HCT116 (cell line): Measurements from ENCODE around the gene NHSL1. TPM values are rescaled to one million over a fixed set of nuclear protein-coding genes. Genes with fewer than 3 reads are reported as not detected.

ENCODE experiments used
- ATAC-seq: fragments of 200-7000 bp; cut with Tn5 transposase; 2 replicates; pipeline ENCODE4 v1.9.1; 2020; ENCODE audit warnings: mild to moderate bottlenecking, moderate library complexity
- BruUV-seq: library from RNA; stranded (reverse); fragments of 400-500 nt; replicated peaks from 2 replicates; lab custom pipeline; 2021; lab: Mats Ljungman, UMichigan
- CTCF ChIA-PET: fragments of 300-600 bp; sonication (Branson Sonifier 250); formaldehyde crosslinking; loops from one replicate; lab custom pipeline; 2021; ENCODE audit warnings: antibody characterized with exemption; lab: Charles Lee
- POLR2A ChIA-PET: fragments of 300-600, 350-600 bp; sonication (Branson Sonifier 250); formaldehyde crosslinking; loops from one replicate; lab custom pipeline; 2021; ENCODE audit warnings: antibody characterized with exemption; lab: Charles Lee
- RAD21 ChIA-PET, 2 experiments: fragments of 300-600 bp; sonication (Branson Sonifier 250); formaldehyde crosslinking; loops; one replicate each; lab custom pipeline; 2023; ENCODE audit warnings: low total read pairs in 2 of 2; ENCODE audit not compliant: uncharacterized antibody in 2 of 2, unreplicated experiment in 2 of 2, low non-redundant PET in 1 of 2; lab: Charles Lee
- DNase-seq: peaks from one replicate; pipeline ENCODE4 v3.0.0-alpha.2; 2010; ENCODE audit warnings: low read depth, low spot score
- H2AFZ ChIP-seq: fragments of 200-600 bp; shearing (Covaris generic), sonication (generic); 2 replicates; pipeline ENCODE4 v1.6.1; 2017; ENCODE audit warnings: low read depth, mixed run types, mixed read lengths, antibody characterized with exemption, low read length; ENCODE audit not compliant: poor library complexity, severe bottlenecking
- H3K27ac ChIP-seq: 2 replicates; pipeline ENCODE4 v1.5.1; 2012; ENCODE audit warnings: low read depth, low read length
- H3K27me3 ChIP-seq: fragments of 200-600 bp; sonication (generic); 2 replicates; pipeline ENCODE4 v1.6.1; 2016; ENCODE audit warnings: mixed run types, low read length, mixed read lengths; ENCODE audit not compliant: insufficient read depth
- H3K36me3 ChIP-seq, 2 experiments: fragments of 200-500 bp in 1 of 2; fragments of 200-600 bp in 1 of 2; sonication (Bioruptor generic) in 1 of 2; sonication (generic) in 1 of 2; 2 replicates each; pipeline versions ENCODE4 v1.5.1 to v1.6.1; 2014 to 2016; ENCODE audit warnings: low read length in 2 of 2, inconsistent platforms in 1 of 2, mixed read lengths in 1 of 2, mixed run types in 1 of 2; ENCODE audit not compliant: insufficient read depth in 2 of 2, control insufficient read depth in 1 of 2
- H3K4me1 ChIP-seq, 2 experiments: fragments of 200-600 bp in 1 of 2; sonication (generic) in 1 of 2; 2 replicates each; pipeline versions ENCODE4 v1.5.1 to v1.6.1; 2012 to 2017; ENCODE audit warnings: low read length in 2 of 2, inconsistent platforms in 1 of 2, mild to moderate bottlenecking in 1 of 2, mixed read lengths in 1 of 2, mixed run types in 1 of 2, moderate library complexity in 1 of 2; ENCODE audit not compliant: insufficient read depth in 2 of 2, control insufficient read depth in 1 of 2
- H3K4me2 ChIP-seq: fragments of 200-600 bp; sonication (generic); 2 replicates; pipeline ENCODE4 v1.6.1; 2017; ENCODE audit warnings: mixed run types, low read length, mixed read lengths
- H3K4me3 ChIP-seq, 2 experiments: fragments of 200-600 bp in 1 of 2; sonication (generic) in 1 of 2; replicated peaks in 1 of 2; 2 replicates each; pipeline ENCODE4 v1.5.1; 2011 to 2016; ENCODE audit warnings: low read length in 2 of 2, control low read depth in 1 of 2, low read depth in 1 of 2, mild to moderate bottlenecking in 1 of 2, mixed read lengths in 1 of 2, mixed run types in 1 of 2
- H3K79me2 ChIP-seq: fragments of 200-600 bp; sonication (generic); 2 replicates; pipeline ENCODE4 v1.6.1; 2017; ENCODE audit warnings: mild to moderate bottlenecking, mixed run types, low read length, moderate library complexity, mixed read lengths; ENCODE audit not compliant: insufficient read depth
- H3K9ac ChIP-seq: fragments of 200-600 bp; sonication (generic); 2 replicates; pipeline ENCODE4 v1.6.1; 2016; ENCODE audit warnings: low read length, mixed read lengths
- H3K9me2 ChIP-seq: fragments of 200-600 bp; sonication (generic), shearing (Covaris generic); 2 replicates; pipeline ENCODE4 v1.6.1; 2017; ENCODE audit warnings: mixed run types, mild to moderate bottlenecking, moderate library complexity; ENCODE audit not compliant: insufficient read depth
- H3K9me3 ChIP-seq, 2 experiments: fragments of 200-500 bp in 1 of 2; fragments of 200-600 bp in 1 of 2; sonication (Bioruptor generic) in 1 of 2; sonication (generic) in 1 of 2; 2 replicates each; pipeline ENCODE4 v1.6.1; 2014 to 2017; ENCODE audit warnings: low read length in 2 of 2, mixed read lengths in 2 of 2, inconsistent platforms in 1 of 2, low read depth in 1 of 2, mild to moderate bottlenecking in 1 of 2, mixed run types in 1 of 2, moderate library complexity in 1 of 2; ENCODE audit not compliant: control insufficient read depth in 1 of 2, insufficient read depth in 1 of 2
- H4K20me1 ChIP-seq: fragments of 200-600 bp; sonication (generic), shearing (Covaris generic); 2 replicates; pipeline ENCODE4 v1.6.1; 2017; ENCODE audit warnings: mixed run types, mild to moderate bottlenecking, moderate library complexity; ENCODE audit not compliant: insufficient read depth
- ATF3 ChIP-seq: IDR thresholded peaks from 2 replicates; pipeline ENCODE4 v1.6.1; 2012
- CTCF ChIP-seq, 3 experiments: fragments of 200-600 bp in 1 of 3; sonication (generic) in 1 of 3; IDR thresholded peaks in 2 of 3; conservative IDR thresholded peaks in 1 of 3; 2 replicates each; pipeline ENCODE4 v1.5.1; 2012 to 2017; ENCODE audit warnings: low read depth in 2 of 3, low read length in 2 of 3, antibody characterized with exemption in 1 of 3, borderline replicate concordance in 1 of 3, control low read depth in 1 of 3, mild to moderate bottlenecking in 1 of 3, mixed read lengths in 1 of 3, mixed run types in 1 of 3, moderate library complexity in 1 of 3; ENCODE audit not compliant: insufficient read depth in 1 of 3
- EGR1 ChIP-seq: IDR thresholded peaks from 2 replicates; pipeline ENCODE4 v1.6.1; 2012; ENCODE audit warnings: low read depth
- ELF1 ChIP-seq: IDR thresholded peaks from 2 replicates; pipeline ENCODE4 v1.6.1; 2012; ENCODE audit warnings: low read depth, borderline replicate concordance
- EZH2phosphoT487 ChIP-seq: fragments of 200-600 bp; IDR thresholded peaks from 2 replicates; pipeline ENCODE4 v1.6.1; 2018; ENCODE audit warnings: antibody characterized with exemption, borderline replicate concordance
- MAX ChIP-seq: IDR thresholded peaks from 2 replicates; pipeline ENCODE4 v1.6.1; 2012
- RAD21 ChIP-seq: IDR thresholded peaks from 2 replicates; pipeline ENCODE4 v1.6.1; 2012; ENCODE audit warnings: low read depth, mild to moderate bottlenecking
- REST ChIP-seq: IDR thresholded peaks from 2 replicates; pipeline ENCODE4 v1.6.1; 2012; ENCODE audit warnings: low read depth
- SRF ChIP-seq: IDR thresholded peaks from 2 replicates; pipeline ENCODE4 v1.6.1; 2012; ENCODE audit warnings: low read depth
- TCF7L2 ChIP-seq: IDR thresholded peaks from 2 replicates; pipeline ENCODE4 v1.7.0; 2011; ENCODE audit warnings: borderline replicate concordance, inconsistent platforms; ENCODE audit not compliant: insufficient read depth, insufficient read length; ENCODE audit errors: extremely low read depth
- YY1 ChIP-seq: IDR thresholded peaks from 2 replicates; pipeline ENCODE4 v1.6.1; 2011; ENCODE audit warnings: low read length, low read depth, moderate library complexity, mild to moderate bottlenecking; ENCODE audit not compliant: insufficient replicate concordance; ENCODE audit errors: extremely low read depth
- ZNF274 ChIP-seq: fragments of 200-500 bp; sonication (Bioruptor generic); IDR thresholded peaks from 2 replicates; pipeline ENCODE4 v1.6.1; 2014; ENCODE audit warnings: mild to moderate bottlenecking, low read depth, low read length, inconsistent platforms
- intact Hi-C: fragments of 100-400 bp; cut with micrococcal nuclease; formaldehyde crosslinking; loops from 2 replicates; pipeline ENCODE4 v1.10.0; 2022
- total RNA-seq: library from RNA; stranded (reverse); gene quantifications from one replicate; pipeline ENCODE4 v1.2.1, GENCODE V29; 2021; ENCODE audit not compliant: unreplicated experiment

Gene NHSL1
- total RNA-seq, 1 experiment from 2014 or later: 15.4 TPM

DNA sequence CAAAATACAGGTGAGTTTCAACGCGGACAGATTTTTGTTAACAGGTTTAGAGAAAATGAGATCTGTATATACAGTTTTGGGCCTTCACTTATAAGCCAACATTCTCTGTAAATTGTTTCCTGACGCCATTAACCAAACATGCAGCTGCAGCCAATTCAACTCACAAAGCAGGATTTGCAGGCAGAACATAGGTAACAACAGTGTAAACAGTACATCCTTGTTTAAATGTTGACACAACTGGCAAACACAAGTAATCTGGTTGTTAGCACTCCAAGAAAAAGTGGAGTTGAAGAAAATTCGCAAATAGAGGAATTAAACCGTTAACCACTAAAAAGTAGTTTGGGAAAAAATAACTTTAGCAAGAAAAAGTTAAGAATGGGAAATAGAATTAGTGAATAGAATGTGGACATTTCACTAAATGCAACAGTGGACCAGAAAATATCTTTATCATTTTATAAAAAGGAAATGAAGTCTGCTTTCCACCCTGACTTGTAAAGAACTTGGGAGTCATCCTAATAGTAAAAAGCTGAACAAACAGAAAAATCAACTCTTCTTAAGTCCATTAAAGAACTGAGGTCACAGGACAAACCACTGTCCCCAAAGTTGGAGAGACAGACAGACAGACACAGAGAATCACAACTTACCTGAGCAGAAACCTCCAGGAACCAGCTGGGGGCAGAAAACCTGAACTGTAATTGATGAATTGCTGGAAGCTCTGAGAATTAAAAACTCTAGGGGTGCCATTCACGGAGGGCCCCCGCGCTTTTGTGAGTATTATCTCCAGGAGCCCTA, 111.5 kb downstream of the NHSL1 start:
- DNase-seq: no peak
- Histone ChIP-seq H3K27ac (no peak overlapping the region), H3K79me2 (no peaks in the 10 kb centered on the region), H4K20me1 (no peaks in the 10 kb centered on the region), H3K9me2 (no peaks in the 10 kb centered on the region)
- TF ChIP-seq ATF3 (no peak), ZNF274 (no peak), EGR1 (no peak), SRF (no peak)
- TF ChIP-seq, all 23 proteins: peak for 0
- H3K9me3 ChIP-seq: no peaks in the 10 kb centered on the region
- H3K4me2 ChIP-seq: no peak overlapping the region
- no TSS peak for BruUV-seq
- H3K9ac ChIP-seq: no peak overlapping the region
- ChIA-PET CTCF (interaction anchor here (1.0 kb wide), 1 partner anchor 16 kb away, joined by 3 read pairs; the partner anchor contains the start of gene HEBP2), POLR2A (no interaction called here), RAD21 (no interaction called here)
- H3K36me3 ChIP-seq: no peaks in the 10 kb centered on the region
- H2AFZ ChIP-seq: peak overlapping the region; percentile 45
- peaks cover 0 to 5% of the 10 kb centered on the region in 2 experiments; a peak in 1 of 4 replicates for H3K4me1 ChIP-seq
- no peak for ATAC-seq
- intact Hi-C loops: no loop called here
- no peaks in the 10 kb centered on the region for H3K27me3 ChIP-seq
- no peak overlapping the region for H3K4me3 ChIP-seq

GRCh38 chr6:138386897-138387296, 112.4 kb downstream of the NHSL1 start:
- CTCF ChIA-PET: no interaction called here
- H3K4me2 ChIP-seq: no peak overlapping the region
- TF ChIP-seq SRF (no peak), CTCF (IDR thresholded peaks at IDR 0.05 in 2 of 3, conservative IDR thresholded peaks at IDR 0.05 in 1 of 3; ENCODE audit: borderline replicate concordance in 1 of 3, insufficient read depth in 1 of 3, low read depth in 2 of 3, low read length in 2 of 3) (no peak), EZH2phosphoT487 (no peak), EGR1 (no peak), REST (no peak), MAX (no peak), RAD21 (no peak), ELF1 (no peak), YY1 (no peak), TCF7L2 (no peak)

More at GRCh38 chr6:138386897-138387296, 112.4 kb downstream of the NHSL1 start:
- Histone ChIP-seq H4K20me1 (no peaks in the 10 kb centered on the region), H3K79me2 (no peaks in the 10 kb centered on the region), H3K36me3 (no peaks in the 10 kb centered on the region), H3K27me3 (no peaks in the 10 kb centered on the region), H3K9me3 (no peaks in the 10 kb centered on the region), H3K27ac (no peak overlapping the region), H3K9ac (no peak overlapping the region), H3K4me1 (peaks cover 0 to 12% of the 10 kb centered on the region in 2 experiments; a peak in 3 of 4 replicates), H3K9me2 (no peaks in the 10 kb centered on the region), H3K4me3 (no peak overlapping the region), H2AFZ (no peak overlapping the region)
- ATAC-seq (no peak), DNase-seq (no peak)
- intact Hi-C loops: no loop called here
- RAD21 ChIA-PET: no interaction called here
- POLR2A ChIA-PET: no interaction called here
- no TSS peak for BruUV-seq
